ENCODE results near the gene DEXI. TPM values are rescaled to one million over a fixed set of nuclear protein-coding genes. Genes with fewer than 3 reads are reported as not detected.
"Not testable (repeated sequence)": the region's sequence is repeated elsewhere in the genome, so short reads cannot be mapped to it uniquely, and the experiment has no call there.

DEXI gene
- total RNA-seq, 1 donor from 2014 or later = 69.0 TPM

- no peak for DNase-seq (ENCODE audit: extremely low read depth, low read depth, low spot score)
Observed at GRCh38 chr16:10943064-10943353, 741 bp upstream of the DEXI start.

- not testable (repeated sequence) for DNase-seq (ENCODE audit: extremely low read depth, low read depth, low spot score)
Observed at GRCh38 chr16:10941935-10942351, 325 bp downstream of the DEXI start.

DNA sequence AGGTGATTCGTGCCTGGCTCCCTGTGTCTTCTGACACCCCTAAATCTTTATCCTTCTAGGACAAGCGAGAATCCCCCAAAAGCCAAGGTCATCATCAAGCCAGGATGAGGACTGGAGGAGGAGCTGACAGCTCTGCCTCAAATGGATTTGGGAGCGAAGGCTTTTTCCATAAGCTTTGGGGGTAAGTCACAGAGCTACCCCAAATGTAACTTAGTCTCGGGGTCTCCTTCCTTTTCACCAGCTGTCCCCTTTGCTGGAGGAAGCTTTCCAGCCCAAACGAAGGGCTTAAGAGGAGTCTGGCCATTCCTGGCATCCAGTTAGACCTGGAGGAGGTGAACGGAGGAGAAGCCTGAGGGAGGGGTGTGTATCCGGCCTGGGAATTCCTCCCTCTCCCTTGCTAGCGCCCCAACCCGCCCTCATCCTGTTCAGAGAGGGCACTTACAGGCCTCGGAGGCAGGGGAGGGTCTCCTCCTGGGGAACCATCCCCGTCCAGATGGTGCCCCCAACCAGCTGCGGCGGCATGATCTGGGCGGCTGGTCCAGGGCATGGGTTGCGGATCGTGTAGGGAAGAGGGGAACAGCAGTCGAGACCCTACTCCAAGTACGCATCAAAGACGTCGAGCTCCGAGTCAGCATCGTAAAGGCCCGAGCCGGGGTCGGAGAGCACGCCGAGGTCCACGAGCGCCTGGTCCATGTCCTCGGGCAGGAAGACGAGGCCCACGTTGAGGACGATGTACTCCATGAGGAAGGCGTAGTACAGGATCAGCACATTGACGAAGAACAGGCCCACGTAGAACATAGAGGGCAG, 938 bp downstream of the DEXI start:
- no peak for DNase-seq (ENCODE audit: extremely low read depth, low read depth, low spot score)

DNA sequence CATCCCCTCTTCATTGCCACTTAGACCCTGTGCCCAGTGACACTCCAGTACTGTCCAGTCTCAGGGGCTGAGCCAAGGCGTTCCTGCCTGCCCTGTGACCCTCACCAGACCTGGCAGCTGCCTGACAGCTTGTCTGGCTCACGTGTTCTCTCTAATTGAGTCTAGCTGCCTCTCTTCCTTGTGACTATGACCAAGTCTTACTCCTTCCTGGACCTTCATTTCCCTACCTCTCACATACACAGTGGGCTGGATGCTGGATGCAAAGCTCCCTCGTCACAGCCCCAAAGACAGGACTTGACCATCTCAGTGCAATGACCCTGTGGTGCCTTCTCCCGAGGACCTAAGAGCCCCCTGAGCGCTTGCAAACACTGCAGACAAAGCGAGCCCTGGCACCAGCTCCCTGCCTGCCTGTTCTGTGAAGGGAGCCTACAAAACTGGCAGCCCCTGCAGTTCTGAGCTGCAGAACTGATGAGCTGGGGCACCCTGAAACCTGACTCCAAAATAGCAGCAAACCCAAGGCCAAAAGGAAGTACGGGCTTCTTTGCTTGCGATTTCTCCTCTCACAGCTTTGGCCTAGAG, 1.7 kb downstream of the DEXI start:
- no peak for DNase-seq (ENCODE audit: extremely low read depth, low read depth, low spot score)

- DNase-seq (ENCODE audit: extremely low read depth, low read depth, low spot score) = no peak
Observed at GRCh38 chr16:10939649-10940234, 2.5 kb downstream of the DEXI start.

DNA sequence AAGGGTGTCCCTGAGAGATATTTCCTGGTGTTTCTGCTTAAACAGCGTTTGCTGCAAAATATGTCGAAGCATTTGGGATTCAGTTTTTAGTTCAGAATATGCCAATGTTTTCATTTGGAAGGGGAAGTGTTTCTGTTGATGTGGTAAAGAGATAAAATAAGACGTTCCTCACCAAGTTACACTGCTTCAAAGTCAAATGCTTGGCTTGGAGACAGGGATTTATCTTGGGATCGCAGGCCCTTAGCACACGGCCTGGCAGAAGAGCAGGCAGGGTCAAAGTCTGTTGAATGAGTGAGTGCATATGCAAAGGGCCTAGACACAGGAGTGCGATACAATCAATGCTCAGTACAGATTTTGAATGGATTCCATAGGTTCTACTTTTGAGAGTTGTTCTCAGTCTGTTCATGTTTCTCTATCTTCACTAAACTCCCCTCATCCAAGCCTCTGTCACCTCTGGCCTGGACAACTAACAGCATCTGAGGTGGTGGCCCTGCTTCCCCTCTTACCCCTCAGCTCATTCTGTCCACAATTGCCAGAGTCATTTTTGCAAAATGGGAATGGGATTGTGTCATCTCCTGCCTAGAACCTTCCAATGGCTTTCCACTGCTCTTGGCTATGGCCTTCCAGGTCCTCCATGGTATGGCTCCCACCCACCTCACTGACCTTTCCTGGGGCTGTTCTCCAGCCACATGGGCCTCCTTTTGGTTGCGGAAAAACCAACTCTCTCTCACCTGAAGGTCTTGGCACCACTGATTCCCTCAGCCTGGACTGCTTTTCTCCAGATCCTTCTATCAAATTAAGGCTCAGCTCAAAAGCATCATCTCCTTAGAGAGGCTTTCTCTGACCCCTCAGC, 3.2 kb downstream of the DEXI start:
- DNase-seq (ENCODE audit: extremely low read depth, low read depth, low spot score) = no peak

DNA sequence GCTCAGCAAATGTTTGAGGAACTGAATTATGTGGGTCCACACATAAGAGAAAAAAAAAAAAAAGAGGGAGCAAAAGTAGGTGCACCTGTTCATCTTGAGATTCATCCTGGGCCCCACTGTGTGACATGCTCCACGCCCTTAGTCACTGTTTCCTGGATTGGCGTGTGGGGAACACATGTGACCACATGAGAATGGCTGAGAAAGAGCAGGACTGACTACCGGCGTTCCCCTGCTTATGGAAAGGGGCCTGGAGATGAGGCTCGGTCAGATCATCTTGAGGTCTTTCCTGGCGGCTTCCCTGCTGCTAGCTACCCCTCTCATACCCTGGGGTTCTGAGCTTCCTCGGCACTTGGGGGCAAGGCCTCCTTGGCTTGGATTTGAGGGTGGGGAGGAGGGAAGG, 3.9 kb downstream of the DEXI start:
- DNase-seq (ENCODE audit: extremely low read depth, low read depth, low spot score) = no peak

GRCh38 chr16:10937068-10937859, 5.0 kb downstream of the DEXI start:
- no peak for DNase-seq (ENCODE audit: extremely low read depth, low read depth, low spot score)

- no peak for DNase-seq (ENCODE audit: extremely low read depth, low read depth, low spot score)
Observed at GRCh38 chr16:10936272-10936984, 5.8 kb downstream of the DEXI start.

DNA sequence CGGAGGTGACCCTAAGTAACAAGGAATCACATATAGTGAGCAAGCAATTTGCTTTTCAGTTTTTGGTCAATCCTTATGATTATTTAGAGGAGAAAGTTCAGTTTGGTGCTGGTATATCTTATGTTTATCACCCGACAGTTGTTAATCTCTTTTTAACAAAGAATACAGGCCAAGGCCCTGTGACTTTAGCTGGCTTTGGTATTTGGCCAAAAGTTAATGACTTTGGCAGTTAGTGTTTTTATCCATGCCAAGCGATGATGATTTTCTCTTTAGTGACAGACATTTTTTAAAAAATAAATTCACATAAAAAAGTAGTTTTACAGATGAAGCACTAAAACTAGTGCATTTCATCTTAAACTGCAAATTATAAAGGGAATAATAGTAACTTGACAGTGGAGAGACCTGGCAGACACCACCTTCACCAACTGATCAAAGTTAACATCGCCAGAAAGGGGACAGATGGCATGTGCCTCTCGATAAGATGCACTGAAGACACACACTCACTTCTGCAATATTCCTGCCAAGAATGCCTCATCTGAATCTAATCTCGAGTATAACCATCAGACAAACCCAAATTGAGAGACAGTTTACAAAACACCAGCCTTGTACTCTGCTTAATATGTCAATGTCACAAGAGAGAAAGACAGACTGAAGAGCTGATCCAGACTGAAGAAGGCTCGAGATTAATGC, 6.9 kb downstream of the DEXI start:
- no peak for DNase-seq (ENCODE audit: extremely low read depth, low read depth, low spot score)

GRCh38 chr16:10934325-10935107, 7.8 kb downstream of the DEXI start:
- DNase-seq (ENCODE audit: extremely low read depth, low read depth, low spot score) = no peak

GRCh38 chr16:10933865-10934264, 8.4 kb downstream of the DEXI start:
- DNase-seq (ENCODE audit: extremely low read depth, low read depth, low spot score) = no peak

DNA sequence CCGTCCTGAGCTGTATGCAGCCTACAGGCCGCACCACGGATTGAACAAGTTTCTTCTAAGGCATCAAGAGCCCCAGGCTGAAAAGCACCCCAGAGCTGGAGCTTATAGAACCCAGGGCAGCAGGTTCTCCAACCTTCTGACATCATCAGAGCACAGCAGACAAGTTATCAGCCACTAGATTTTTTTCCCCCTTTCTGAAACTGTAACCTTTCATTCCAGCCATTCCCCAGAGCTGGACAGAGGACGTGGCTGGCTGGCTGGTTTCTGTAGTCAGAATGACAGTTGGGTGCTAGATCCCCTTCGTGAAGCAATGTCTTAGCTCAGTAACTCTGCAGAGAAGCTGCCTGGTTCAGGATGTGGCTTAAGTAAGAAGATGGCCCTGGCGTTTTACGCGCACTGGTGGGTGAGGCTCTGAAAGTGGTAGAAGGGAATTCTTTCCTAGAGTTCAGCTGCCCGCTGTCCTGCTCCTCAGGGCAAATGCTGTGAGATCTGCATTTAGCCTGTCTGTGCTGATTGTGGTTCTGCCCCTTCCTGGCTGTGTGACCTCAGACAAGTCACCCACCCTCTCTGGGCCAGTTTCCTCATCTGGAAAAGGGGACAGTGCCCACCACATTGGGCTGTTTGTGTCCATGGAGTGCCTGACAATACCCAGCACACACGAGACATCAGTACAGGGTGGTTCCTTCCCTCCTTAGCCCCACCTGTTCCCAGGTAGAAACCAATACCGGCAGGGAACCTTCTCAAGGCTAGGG, 9.1 kb downstream of the DEXI start:
- no peak for DNase-seq (ENCODE audit: extremely low read depth, low read depth, low spot score)

- no peak for DNase-seq (ENCODE audit: extremely low read depth, low read depth, low spot score)
Observed at GRCh38 chr16:10931977-10932632, 10.2 kb downstream of the DEXI start.

- DNase-seq (ENCODE audit: extremely low read depth, low read depth, low spot score) = no peak
Observed at GRCh38 chr16:10931134-10931533, 11.1 kb downstream of the DEXI start.

GRCh38 chr16:10930755-10931093, 11.5 kb downstream of the DEXI start:
- no peak for DNase-seq (ENCODE audit: extremely low read depth, low read depth, low spot score)
